GM15510 (cell line): Measurements from ENCODE around the gene BCKDK.

Experiments used
- POLR2A ChIP-seq: IDR thresholded peaks from 3 replicates; pipeline ENCODE4 v1.6.1; 2011; ENCODE audit warnings: borderline replicate concordance; ENCODE audit not compliant: insufficient read length; ENCODE audit errors: extremely low read depth

The BCKDK gene

DNA sequence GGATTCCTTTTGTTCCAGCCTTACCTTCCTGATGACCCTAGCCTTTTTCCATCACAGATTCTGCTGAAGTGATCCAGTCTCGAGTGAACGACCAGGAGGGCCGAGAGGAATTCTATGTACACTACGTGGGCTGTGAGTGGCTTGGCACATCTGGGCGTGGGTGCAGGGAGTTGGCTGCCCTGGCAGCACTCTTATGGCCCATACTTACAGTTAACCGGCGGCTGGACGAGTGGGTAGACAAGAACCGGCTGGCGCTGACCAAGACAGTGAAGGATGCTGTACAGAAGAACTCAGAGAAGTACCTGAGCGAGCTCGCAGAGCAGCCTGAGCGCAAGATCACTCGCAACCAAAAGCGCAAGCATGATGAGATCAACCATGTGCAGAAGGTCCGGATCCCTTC, 11.9 kb downstream of the BCKDK start:
- TF ChIP-seq POLR2A: no peak

GRCh38 chr16:31125844-31126243, 17.7 kb downstream of the BCKDK start:
- TF ChIP-seq POLR2A: no peak

- TF ChIP-seq POLR2A: no peak
Measured at GRCh38 chr16:31127182-31127581, 19.0 kb downstream of the BCKDK start.

DNA sequence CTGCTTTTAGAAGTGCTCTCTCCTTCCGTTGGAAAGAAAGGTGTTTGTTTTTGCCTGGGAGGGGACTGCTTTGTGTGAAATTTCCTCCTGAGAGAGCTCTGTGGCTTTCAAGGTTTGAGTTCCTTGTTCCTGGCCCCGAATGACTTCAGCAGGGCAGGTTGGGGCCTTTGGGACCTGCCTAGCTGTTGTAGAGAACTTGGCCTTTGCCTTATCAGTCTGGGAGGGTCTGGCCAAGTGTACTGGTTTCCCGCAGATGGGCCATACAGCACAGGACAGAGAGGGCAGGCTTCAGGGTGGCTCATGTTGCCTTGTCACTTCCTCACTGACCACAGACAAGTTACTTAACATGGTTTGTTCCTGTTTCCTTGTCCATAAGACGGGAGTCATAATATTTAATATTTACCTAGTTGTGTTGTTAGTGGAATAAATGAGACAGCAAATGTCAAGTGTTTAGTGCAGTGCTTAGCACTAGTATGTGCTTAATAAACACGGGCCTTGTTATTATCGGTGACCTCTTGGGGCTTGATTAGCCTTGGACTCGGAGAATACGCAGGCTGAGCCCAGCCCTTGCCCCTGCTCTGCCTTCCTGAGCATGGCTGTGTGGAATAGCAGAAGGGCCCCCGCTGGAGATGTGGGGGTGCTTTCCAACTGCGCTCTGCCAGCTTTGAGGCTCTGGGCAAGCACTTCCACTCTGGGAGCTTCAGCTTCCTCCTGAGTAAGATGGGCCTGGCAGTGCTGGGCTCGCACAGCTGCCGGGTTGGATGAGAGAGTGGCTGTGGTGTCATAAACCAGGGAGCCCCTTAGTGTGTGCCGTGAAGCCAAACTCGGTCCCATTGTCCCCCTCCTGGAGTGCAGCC, 20.8 kb downstream of the BCKDK start:
- TF ChIP-seq POLR2A: no peak

DNA sequence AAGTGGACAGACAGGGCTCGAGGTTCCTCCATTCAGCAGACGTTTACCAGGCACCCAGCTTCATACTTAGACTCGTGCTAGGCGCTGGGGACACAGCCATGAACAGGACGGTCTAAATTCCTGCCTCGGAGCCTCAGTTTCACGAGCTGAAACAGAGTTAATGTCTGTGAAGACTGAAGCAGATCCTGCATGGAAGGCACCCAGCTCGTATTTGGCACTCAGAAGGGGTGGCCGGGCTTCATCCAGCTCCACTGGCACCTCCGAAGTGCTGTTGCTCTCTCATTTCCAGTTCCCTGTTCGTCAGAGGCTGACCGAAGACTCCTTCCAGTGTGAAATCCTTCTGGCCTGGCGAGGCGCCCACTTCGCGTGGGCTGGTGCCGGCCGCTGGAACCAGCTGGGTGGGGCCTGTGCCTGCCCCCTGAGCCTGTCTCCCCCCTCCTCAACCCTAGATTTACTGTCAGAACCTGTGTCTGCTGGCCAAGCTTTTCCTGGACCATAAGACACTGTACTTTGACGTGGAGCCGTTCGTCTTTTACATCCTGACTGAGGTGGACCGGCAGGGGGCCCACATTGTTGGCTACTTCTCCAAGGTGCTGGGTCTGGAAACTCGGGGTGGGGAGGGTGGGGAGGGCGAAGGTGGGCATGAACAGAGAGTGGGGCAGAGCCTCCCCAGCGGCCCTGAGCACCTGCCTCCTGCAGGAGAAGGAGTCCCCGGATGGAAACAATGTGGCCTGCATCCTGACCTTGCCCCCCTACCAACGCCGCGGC, 21.6 kb downstream of the BCKDK start:
- TF ChIP-seq POLR2A: no peak

- no peak for TF ChIP-seq POLR2A
Measured at GRCh38 chr16:31130336-31130891, 22.2 kb downstream of the BCKDK start.

- no peak for TF ChIP-seq POLR2A
Measured at GRCh38 chr16:31130899-31131298, 22.7 kb downstream of the BCKDK start.

GRCh38 chr16:31131416-31131815, 23.2 kb downstream of the BCKDK start:
- TF ChIP-seq POLR2A: no peak

DNA sequence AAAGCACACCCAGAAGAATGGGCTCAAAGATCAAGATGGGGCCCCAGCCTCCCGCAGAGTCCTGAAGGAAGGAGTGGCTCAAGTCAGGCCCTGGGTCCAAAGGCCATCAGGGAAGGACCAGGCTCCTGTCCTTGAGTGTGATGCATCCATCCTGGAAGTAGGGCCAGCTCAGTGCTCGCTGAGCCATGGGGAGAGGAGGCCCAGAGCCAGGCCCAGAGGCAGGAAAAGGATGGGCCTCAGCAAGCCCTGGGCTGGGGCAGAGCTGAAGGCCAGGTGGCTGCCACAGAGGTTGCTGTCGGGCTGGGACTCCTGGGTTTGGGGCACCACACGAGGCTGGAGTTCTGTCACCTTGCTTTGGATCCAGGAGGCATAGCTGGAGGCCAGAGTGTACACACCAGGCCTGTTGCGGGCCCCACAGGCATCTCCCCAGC, 23.7 kb downstream of the BCKDK start:
- no peak for TF ChIP-seq POLR2A

- no peak for TF ChIP-seq POLR2A
Measured at GRCh38 chr16:31132303-31132979, 24.3 kb downstream of the BCKDK start.

DNA sequence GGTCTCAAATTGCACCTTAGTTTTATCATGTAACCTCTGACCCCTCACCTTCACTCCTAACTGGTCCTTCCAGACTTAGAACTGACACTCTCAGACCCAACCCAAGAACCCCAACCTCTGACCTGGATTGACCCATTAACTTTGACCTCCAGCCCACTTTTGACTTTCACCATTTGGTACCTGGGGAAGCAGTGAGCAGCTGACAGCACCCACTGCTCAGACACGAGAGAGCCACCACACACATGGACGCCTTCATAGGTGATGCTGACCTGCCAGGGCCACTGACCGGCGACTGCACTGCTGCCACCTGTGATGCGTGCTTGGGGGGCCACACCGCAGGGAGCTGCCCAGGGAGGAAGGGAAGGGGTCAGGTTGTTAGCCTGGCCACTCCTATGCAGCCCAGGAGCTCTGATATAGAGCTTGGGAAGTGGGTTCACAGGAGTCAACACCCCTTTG, 24.9 kb downstream of the BCKDK start:
- TF ChIP-seq POLR2A: no peak

DNA sequence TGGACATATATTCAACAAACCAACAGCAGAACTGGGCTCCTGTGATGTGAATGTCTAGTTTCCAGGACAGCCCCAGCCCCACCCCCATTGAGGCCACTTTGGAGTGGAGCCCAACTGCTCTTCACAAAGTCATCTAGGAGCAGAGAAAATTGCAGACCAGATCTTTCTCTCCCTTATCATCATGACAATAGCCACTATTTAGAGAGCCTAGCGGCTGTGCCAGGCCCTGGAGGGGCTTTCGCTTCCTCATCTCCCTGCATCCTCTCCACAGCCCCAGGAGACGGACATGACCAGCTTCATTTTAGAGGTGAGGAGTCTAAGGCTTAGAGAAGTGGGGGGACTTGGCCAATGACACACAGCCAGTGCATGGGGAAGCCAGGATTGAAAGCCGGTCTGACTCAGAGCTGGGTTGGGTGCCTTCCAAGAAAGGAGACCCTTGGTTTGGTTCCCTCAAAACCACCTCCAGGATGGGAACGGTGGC, 25.9 kb downstream of the BCKDK start:
- no peak for TF ChIP-seq POLR2A

GRCh38 chr16:31134625-31135534, 26.7 kb downstream of the BCKDK start:
- TF ChIP-seq POLR2A: no peak

DNA sequence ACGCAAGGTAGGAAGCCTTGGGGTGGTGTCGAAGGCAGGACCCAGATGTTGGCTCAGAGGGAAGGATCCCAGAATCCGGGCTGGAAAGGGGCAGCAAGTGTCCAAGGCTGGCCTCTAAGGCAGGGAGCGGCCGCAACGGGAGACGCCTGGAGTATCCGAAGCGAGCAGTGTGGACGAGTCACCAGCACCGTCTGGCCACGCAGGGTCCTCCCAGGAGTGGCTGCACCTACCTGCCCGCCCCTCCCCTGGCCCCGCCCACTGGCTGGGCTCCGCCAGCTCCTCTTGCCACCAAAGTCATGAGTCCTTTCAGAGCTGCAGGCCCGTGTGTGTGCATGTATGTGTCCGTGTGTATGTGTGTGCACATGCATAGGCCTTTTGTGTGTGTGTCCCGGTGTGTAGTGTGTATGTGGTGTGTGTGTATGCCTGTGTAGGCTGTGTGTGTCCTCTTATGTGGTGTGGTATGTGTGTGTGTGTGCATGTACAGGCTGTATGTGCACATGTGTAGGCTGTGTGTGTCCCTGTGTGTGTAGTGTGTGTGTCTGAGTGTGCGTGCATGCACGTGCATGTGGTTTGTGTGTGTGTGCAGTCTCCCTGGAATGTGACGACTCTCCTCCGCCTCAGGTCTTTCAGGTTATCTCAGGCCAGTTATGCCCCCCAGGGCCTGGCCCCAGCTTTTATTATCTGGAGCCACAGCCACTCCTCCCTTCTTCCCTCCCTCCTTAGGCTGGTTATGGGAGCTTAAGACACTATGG, 27.5 kb downstream of the BCKDK start, which contains the start of gene PRSS8:
Gene PRSS8 (minus strand): TSS at position 193 of the 752 bp plus-strand sequence. CDS start 229 bp downstream, outside the sequence.
- TF ChIP-seq POLR2A: no peak

DNA sequence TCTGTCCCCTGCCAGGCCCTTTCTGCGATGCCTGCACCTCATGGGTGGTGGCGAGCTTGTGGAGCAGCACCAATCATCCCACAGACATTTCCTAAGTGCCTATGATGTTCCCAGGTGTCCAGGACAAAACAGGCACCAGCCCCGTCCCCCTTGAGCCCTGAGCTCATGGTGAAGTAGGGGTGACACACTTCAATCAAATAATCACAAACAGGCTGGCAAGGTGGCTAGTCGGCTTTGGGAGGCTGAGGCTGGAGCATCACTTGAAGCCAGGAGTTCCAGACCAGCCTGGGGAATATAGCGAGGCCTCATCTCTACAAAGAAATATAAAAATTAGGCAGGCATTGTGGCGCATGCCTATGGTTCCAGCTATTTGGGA, 28.1 kb downstream of the BCKDK start:
- no peak for TF ChIP-seq POLR2A
